Spleen (tissue), 11 donors: ENCODE measurements around the gene LMO3. TPM values are rescaled to one million over a fixed set of nuclear protein-coding genes. Genes with fewer than 3 reads are reported as not detected.
A peak's percentile ranks its signal among the peaks of the same experiment; 100 is the strongest.

Experiments used
- DNase-seq: peaks from one replicate; pipeline ENCODE4 v3.0.0-alpha.2; 2020
- H3K27ac ChIP-seq, 8 donors: fragments of 200-600 bp; sonication (generic) in 7 of 8; 1 replicate in 4 of 8; 2 replicates in 4 of 8; pipeline versions ENCODE4 v1.5.0 to v1.8.0; 2016 to 2021; ENCODE audit warnings: inconsistent platforms in 4 of 8, mild to moderate bottlenecking in 4 of 8, moderate library complexity in 1 of 8
- H3K27me3 ChIP-seq, 7 donors: fragments of 200-600 bp; sonication (generic) in 6 of 7; replicated peaks in 1 of 7; 1 replicate in 4 of 7; 2 replicates in 3 of 7; pipeline versions ENCODE4 v1.5.0 to v1.8.0; 2016 to 2021; ENCODE audit warnings: inconsistent platforms in 3 of 7, mild to moderate bottlenecking in 1 of 7
- H3K36me3 ChIP-seq, 6 donors: fragments of 200-600 bp; sonication (generic) in 5 of 6; 1 replicate in 4 of 6; 2 replicates in 2 of 6; pipeline versions ENCODE4 v1.5.0 to v1.8.0; 2016 to 2021; ENCODE audit warnings: inconsistent platforms in 2 of 6
- H3K4me1 ChIP-seq, 6 donors: fragments of 200-600 bp; sonication (generic) in 5 of 6; 1 replicate in 3 of 6; 2 replicates in 3 of 6; pipeline versions ENCODE4 v1.5.0 to v1.8.0; 2016 to 2021; ENCODE audit warnings: inconsistent platforms in 3 of 6
- H3K4me3 ChIP-seq, 8 donors: fragments of 200-600 bp; sonication (generic) in 7 of 8; 1 replicate in 4 of 8; 2 replicates in 4 of 8; pipeline versions ENCODE4 v1.5.0 to v1.8.0; 2016 to 2021; ENCODE audit warnings: inconsistent platforms in 4 of 8, mild to moderate bottlenecking in 4 of 8, moderate library complexity in 2 of 8
- H3K9me3 ChIP-seq, 8 donors: fragments of 200-600 bp; sonication (generic) in 7 of 8; 1 replicate in 4 of 8; 2 replicates in 4 of 8; pipeline versions ENCODE4 v1.5.0 to v1.8.0; 2016 to 2021; ENCODE audit warnings: inconsistent platforms in 4 of 8
- POLR2A ChIP-seq, 3 donors: fragments of 450-650 bp; IDR thresholded peaks; one replicate each; pipeline ENCODE4 v1.5.1; 2017; ENCODE audit warnings: antibody characterized with exemption in 3 of 3, mild to moderate bottlenecking in 1 of 3
- POLR2AphosphoS5 ChIP-seq, 3 donors: sonication (generic); formaldehyde crosslinking; IDR thresholded peaks; one replicate each; pipeline ENCODE4 v1.5.1; 2017; ENCODE audit warnings: antibody characterized with exemption in 3 of 3
- WGBS, 5 donors: extraction: QIAGEN DNeasy Blood & Tissue Kit in 3 of 5; methylation state at CpG; one replicate each; pipeline versions ENCODE4 v1.1.5 to v1.1.7; 2013 to 2018; 5-methylcytosine and 5-hydroxymethylcytosine counted together
- intact Hi-C: fragments of 100-400 bp; cut with DNase I; formaldehyde crosslinking; loops from one replicate; pipeline ENCODE4 v1.15.0; 2023; ENCODE audit warnings: low total_unique reads
- polyA plus RNA-seq, 3 donors: library from polyadenylated mRNA; stranded (reverse); fragments of 200-250 nt; gene quantifications; one replicate each; pipeline ENCODE4 v1.2.1, GENCODE V29; 2013
- total RNA-seq, 7 donors: library from RNA; depleted of rRNA in 3 of 7; stranded (reverse); fragments of >200 nt in 3 of 7; fragmentation: NEBNext Ultra II Directional in 4 of 7; extraction: Animal tissue kit (Norgen Biotek cat#: 25700) in 4 of 7; gene quantifications; one replicate each; pipeline versions ENCODE4 v1.1.0 to v1.2.1, GENCODE V29; 2016 to 2021
- TF ChIP-seq, protein P1 (sequence below), 11 experiments: fragments of 200-600 bp in 7 of 11; fragments of 450-650 bp in 4 of 11; sonication (generic) in 4 of 11; IDR thresholded peaks in 8 of 11; conservative IDR thresholded peaks in 3 of 11; 1 replicate in 7 of 11; 2 replicates in 4 of 11; pipeline versions ENCODE4 v1.4.0 to v1.8.0; 2016 to 2021; ENCODE audit warnings: antibody characterized with exemption in 11 of 11, inconsistent platforms in 4 of 11, mild to moderate bottlenecking in 1 of 11
- donor health status: healthy with polysubstance abuse.
- donor health status: DM: no; HTN: no; CAD: no; lungs with moderate emphysema.
- donor health status: DM: no; HTN: no; CAD: no.
- donor health status: Bipolar disorder and iron deficiency.
- donor health status: healthy.
- donor health status: DM: no; HTN: no; CAD: no.
- donor health status: DM: yes; HTN: yes; CAD: no.

The LMO3 gene
- total and polyA plus RNA-seq, 10 donors: 0.07 to 2.5 (median 0.48) TPM; not detected in 1

DNA sequence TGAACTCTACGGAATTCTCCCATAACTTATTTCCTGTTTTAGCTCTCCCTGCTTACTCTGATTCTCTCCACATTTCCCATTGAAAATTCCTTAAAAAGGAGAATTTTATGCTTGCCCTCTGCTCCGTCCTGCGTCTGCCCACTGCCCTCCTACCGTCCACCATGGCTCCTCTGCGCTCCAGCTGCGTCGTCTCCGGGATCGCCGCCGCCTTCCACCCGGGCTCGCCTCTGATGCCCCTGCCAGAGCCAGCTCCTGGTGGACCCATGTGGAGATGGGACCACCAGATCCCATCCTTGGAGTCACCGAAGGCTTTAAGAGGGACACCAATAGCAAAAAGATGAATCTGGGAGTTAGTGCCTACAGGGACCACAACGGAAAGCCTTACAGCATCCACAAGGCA, 92.7 kb downstream of the LMO3 start:
- Histone ChIP-seq H3K4me1 (no peaks in the 10 kb centered on the region), H3K4me3 (no peak overlapping the region), H3K36me3 (no peaks in the 10 kb centered on the region), H3K9me3 (peaks cover 0 to 18% (median 0%) of the 10 kb centered on the region in 8 donors), H3K27me3 (no peaks in the 10 kb centered on the region), H3K27ac (no peak overlapping the region)
- TF ChIP-seq, protein P1, sequence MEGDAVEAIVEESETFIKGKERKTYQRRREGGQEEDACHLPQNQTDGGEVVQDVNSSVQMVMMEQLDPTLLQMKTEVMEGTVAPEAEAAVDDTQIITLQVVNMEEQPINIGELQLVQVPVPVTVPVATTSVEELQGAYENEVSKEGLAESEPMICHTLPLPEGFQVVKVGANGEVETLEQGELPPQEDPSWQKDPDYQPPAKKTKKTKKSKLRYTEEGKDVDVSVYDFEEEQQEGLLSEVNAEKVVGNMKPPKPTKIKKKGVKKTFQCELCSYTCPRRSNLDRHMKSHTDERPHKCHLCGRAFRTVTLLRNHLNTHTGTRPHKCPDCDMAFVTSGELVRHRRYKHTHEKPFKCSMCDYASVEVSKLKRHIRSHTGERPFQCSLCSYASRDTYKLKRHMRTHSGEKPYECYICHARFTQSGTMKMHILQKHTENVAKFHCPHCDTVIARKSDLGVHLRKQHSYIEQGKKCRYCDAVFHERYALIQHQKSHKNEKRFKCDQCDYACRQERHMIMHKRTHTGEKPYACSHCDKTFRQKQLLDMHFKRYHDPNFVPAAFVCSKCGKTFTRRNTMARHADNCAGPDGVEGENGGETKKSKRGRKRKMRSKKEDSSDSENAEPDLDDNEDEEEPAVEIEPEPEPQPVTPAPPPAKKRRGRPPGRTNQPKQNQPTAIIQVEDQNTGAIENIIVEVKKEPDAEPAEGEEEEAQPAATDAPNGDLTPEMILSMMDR (IDR thresholded peaks at IDR 0.05 in 8 of 11, conservative IDR thresholded peaks at IDR 0.05 in 3 of 11): no peak
- TF ChIP-seq POLR2AphosphoS5 (IDR thresholded peaks at IDR 0.05) (no peak), POLR2A (IDR thresholded peaks at IDR 0.05) (no peak)
- 93 to 97% (median 95%) methylated on average over 15 of the region's 15 CpGs for WGBS, 5 donors
- DNase-seq: peak; percentile 66
- intact Hi-C loops: no loop called here

DNA sequence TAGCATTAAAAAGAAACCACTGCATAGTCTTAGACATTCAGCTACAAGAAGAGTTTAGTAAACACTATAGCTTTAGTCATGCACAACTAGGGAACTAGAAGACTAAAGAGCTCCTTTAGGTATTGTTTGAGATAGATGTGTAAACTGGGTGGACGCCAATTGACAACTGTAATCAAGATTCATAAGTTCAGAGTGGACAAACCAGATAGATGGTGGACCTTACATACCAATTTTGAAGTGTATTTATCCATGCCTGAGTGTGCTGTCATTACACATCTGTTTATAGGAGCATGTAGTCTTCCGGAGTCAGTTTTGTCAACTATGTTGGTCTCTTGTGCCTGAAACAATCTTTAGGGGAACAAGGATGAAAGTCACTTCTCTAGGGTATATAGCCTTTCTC, 96.6 kb downstream of the LMO3 start:
- WGBS, 5 donors: 60 to 90% (median 79%) methylated on average over 2 of the region's 2 CpGs
- Histone ChIP-seq H3K36me3 (no peaks in the 10 kb centered on the region), H3K4me1 (no peaks in the 10 kb centered on the region), H3K27ac (no peak overlapping the region), H3K9me3 (peaks cover 0 to 16% (median 0%) of the 10 kb centered on the region in 8 donors), H3K4me3 (no peak overlapping the region), H3K27me3 (no peaks in the 10 kb centered on the region)
- intact Hi-C loops: no loop called here
- TF ChIP-seq POLR2A (IDR thresholded peaks at IDR 0.05): no peak
- TF ChIP-seq POLR2AphosphoS5 (IDR thresholded peaks at IDR 0.05): no peak
- TF ChIP-seq, protein P1 (IDR thresholded peaks at IDR 0.05 in 8 of 11, conservative IDR thresholded peaks at IDR 0.05 in 3 of 11): no peak
- no peak for DNase-seq

DNA sequence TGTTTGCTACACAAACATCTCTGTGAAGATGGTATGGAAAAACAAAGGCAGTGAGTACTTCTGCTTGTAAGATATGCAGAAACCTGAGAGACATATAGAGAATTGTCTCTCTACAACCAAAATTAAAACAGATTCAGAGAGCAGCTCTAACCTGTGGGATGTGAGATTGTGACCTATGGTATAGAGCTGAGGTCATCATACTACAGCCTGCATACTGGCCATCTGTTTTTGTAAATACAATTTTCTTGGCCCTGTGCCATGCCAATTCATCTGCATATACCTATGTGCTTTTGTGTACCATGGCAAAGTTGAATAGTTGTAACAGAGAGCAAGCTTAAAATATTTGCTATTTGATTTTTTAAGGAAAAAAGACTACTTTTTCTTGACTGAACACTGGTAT, 99.6 kb downstream of the LMO3 start:
- no peaks in the 10 kb centered on the region for H3K36me3 ChIP-seq
- no peak for DNase-seq
- H3K27me3 ChIP-seq: no peaks in the 10 kb centered on the region
- no peak overlapping the region for H3K4me3 ChIP-seq
- no peaks in the 10 kb centered on the region for H3K9me3 ChIP-seq
- no peaks in the 10 kb centered on the region for H3K4me1 ChIP-seq
- intact Hi-C loops: no loop called here
- TF ChIP-seq POLR2AphosphoS5 (IDR thresholded peaks at IDR 0.05) (no peak), POLR2A (IDR thresholded peaks at IDR 0.05) (no peak)
- TF ChIP-seq, protein P1 (IDR thresholded peaks at IDR 0.05 in 8 of 11, conservative IDR thresholded peaks at IDR 0.05 in 3 of 11): no peak
- H3K27ac ChIP-seq: no peak overlapping the region

DNA sequence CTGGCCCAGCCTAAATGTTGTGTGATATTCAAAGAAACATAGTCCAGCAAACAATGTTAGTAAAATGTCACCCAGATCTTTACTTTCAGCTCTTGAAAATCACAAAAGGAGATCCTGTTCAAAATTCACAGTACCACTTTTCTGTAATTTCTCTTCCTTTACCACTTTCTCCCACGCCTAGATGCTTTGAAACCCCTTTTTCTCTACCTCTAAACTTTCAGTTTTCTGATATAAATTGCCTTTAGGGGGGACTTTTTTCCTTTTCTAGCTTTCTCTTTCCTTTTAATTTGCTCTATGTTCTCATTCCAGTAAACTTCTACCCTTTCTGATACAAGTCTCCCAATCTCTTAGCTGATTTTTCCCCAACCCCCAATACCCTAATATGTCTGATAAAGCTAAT, 101.8 kb downstream of the LMO3 start:
- Histone ChIP-seq H3K27me3 (no peaks in the 10 kb centered on the region), H3K4me1 (no peaks in the 10 kb centered on the region), H3K9me3 (no peaks in the 10 kb centered on the region), H3K27ac (no peak overlapping the region), H3K4me3 (no peak overlapping the region), H3K36me3 (no peaks in the 10 kb centered on the region)
- intact Hi-C loops: no loop called here
- 44 to 62% (median 58%) methylated on average over 1 of the region's 1 CpG for WGBS, 5 donors
- no peak for DNase-seq
- TF ChIP-seq, protein P1 (IDR thresholded peaks at IDR 0.05 in 8 of 11, conservative IDR thresholded peaks at IDR 0.05 in 3 of 11): no peak
- TF ChIP-seq POLR2A (IDR thresholded peaks at IDR 0.05) (no peak), POLR2AphosphoS5 (IDR thresholded peaks at IDR 0.05) (no peak)
